Tongue (tissue), 2 donors: Measurements from ENCODE around the gene ACAP1. TPM values are rescaled to one million over a fixed set of nuclear protein-coding genes. Genes with fewer than 3 reads are reported as not detected.
A peak's percentile ranks its signal among the peaks of the same experiment; 100 is the strongest.

ENCODE experiments used
- DNase-seq: peaks from one replicate; pipeline ENCODE4 v3.0.0-alpha.2; 2015
- total RNA-seq: library from RNA; depleted of rRNA; stranded (reverse); fragments of >200 nt; gene quantifications from one replicate; pipeline ENCODE4 v1.2.3, GENCODE V29; 2014

The ACAP1 gene
- total RNA-seq, 1 donor from 2014 or later = 1.7 TPM

DNA sequence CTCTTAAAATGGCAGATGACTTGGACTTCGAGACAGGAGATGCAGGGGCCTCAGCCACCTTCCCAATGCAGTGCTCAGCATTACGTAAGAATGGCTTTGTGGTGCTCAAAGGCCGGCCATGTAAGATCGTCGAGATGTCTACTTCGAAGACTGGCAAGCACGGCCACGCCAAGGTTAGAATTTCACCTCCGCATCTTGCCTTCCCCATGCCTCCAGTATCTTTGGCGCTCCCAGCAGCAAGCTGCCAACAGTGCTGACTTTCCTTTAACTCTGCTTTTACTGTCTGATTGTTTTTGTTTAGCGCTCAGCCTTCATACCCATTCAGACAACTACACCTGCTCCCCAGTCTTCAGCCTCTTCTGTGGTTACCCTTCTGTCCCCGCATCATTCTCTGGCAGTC, 26.7 kb upstream of the ACAP1 start:
- DNase-seq = no peak

DNA sequence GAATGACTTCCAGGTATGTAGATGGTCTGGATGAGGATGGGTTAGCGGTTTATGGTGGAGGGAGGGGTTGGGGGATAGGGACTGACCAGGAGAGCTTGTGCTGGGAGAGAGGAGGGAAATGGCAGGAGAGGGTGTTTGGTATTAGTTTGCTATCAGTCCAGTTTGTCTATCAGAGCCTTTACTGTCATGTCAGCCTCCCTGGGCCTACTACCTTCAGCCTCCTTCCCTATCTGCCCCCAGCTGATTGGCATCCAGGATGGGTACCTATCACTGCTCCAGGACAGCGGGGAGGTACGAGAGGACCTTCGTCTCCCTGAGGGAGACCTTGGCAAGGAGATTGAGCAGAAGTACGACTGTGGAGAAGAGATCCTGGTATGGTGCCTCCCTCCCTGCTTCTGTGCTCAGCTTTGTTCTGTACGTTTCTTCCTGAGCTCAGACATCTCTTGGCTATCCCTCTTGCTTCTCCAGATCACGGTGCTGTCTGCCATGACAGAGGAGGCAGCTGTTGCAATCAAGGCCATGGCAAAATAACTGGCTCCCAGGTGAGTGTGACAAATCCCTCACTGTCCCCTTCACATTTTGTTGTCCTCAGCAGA, 25.1 kb upstream of the ACAP1 start:
- no peak for DNase-seq

GRCh38 chr17:7312432-7313087, 23.8 kb upstream of the ACAP1 start:
- no peak for DNase-seq

DNA sequence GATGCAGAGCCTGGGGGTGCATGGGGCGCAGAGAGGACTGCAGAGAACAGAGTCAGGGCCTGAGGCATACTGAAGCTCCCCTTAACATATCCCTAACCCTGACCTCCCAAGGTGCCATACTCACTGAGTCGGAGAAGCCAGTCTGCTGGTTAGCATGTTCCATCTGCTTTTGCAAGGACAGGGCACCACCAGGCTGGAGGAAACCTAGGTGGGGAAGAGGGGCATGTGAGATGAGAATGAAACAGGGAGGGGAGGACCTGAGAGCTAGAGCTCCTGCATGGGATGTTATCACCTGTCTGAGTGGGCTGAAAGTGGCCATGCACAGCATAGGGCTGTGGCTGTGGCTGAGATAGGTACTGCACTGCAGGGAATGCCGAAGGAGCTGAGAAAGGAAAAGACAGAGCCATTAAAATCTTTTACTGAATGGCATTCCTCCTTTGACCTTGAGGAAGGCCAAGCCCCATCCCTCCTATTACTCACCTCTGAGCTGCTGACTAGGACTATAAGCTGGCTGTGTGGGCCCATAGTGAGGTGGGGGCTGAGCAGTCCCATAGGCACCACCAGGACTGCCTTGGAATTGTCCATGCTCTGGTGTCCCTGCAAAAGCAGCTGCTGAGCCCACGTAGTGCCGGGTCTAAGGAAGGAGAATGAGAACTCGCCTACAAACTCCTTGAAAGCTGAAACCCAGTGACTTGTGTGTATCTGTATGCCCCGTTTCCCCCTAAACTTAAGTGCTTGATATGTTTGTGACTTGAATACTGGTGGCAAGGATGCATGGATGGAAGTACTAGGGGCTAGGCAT, 23.0 kb upstream of the ACAP1 start:
- no peak for DNase-seq

- no peak for DNase-seq
Measured at GRCh38 chr17:7313890-7314718, 22.2 kb upstream of the ACAP1 start.

DNA sequence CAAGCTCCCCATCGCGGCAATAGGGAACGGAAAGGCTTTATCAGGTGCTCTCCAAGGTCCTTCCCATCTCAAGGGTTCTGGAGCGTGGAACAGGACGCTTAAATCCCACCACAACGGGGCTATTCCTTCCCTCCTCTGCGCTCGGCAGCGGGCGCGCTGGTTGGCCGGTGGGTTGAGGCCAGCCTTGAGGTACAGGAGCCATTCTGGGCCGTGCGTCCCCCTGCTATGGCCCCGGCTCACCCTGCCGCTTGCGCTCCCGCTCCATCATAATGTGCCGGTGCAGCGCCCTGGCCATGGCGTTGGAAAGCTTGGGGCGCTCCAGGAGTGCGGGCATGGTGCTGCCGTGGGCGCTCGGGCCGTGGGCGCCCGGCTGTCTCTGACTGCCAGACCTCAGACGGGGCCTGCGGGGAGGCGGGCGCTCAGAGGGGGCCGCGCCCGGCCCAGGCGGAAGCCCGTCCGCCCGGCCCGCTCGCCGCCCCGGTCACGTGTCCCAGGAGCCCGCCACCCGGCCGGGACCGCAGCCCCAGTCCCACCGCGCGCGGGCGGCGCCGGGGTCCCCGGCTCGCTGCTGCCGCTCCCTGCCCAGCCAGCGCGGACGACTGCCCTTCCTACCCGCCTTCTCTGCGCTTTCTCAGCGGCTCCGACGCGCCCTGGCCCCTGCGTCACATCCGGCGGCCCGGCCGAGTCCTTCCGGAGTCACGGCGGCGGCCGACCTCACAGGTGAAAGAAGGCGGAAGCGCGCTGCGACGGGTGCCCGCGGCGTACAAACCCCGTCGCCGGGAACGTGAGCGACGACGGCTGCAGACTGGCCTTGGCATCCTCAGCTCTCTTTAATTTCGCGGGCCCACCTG, 21.4 kb upstream of the ACAP1 start, which contains the start of gene GPS2:
TSS of gene GPS2 (minus strand) at position 642 of the 851 bp plus-strand sequence. CDS start at position 334, 308 bp downstream.
- DNase-seq = peak; percentile 94

GRCh38 chr17:7315570-7316235, 20.6 kb upstream of the ACAP1 start:
- no peak for DNase-seq

DNA sequence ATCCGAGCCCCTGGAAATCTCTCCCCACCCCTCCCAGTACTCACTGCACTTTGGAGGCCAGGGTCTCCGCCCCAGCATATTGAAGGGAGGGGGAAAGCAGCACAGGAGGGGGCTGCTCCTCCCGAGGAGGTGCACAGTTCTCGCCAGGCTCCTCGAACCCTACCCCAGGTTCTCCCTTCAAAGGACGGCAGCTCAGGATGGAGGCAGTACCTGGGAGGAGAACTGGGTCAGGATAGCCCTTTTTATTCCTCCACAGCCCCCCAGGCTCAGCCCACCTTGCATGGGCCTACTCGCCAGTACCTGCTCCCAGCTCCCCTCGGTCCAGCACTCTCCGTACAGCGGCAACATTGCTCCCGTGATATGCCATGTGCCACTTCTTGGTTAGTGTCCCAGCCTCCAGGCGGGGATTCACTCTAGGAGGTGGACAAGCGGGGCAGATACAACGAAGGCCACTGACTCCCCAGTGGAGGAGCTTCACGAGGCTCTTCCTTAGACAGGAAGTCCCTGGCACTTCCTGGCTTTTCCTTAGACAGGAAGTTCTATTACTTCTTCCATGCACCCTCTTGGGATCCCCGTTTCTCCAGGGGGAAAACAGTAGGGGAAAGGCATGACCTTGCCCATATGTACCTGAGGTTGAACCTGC, 19.0 kb upstream of the ACAP1 start:
- DNase-seq = no peak

DNA sequence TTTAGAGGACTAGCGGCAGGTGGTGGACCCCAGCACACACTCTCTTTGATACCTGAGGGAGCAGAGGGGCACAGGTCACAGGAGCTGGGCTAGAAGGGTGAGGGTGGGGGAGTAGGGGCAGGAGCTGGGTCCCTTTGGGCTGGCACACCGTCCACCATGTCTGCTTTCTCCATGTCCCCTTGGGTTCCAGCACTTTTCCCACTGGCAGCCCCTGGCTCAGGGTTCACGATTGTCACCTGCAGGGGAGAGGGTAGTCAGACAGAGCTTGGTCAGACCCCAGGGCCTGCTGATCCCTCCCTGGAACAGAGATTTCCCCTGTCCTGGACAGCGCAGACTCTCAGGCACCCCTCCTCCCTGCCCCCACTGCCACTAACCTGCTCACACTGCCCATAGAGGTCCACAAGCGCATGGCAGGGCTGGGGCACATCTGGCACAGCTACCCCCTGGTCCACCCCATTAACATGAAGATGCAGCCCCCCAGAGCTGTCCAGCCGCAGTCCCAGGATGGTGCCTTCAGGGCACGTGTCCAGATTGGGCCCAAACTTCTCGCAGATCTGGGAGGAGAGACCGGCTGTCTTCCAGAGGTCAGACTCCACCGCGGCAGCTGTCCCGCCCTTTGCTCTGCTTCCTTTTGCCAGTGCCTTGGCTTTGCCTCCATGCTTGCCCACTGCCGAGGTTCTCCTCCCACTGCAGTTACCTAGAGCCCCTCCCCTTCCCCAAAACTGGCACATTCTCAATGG, 18.0 kb upstream of the ACAP1 start:
- no peak for DNase-seq

- DNase-seq = no peak
Measured at GRCh38 chr17:7321466-7321865, 14.9 kb upstream of the ACAP1 start.

DNA sequence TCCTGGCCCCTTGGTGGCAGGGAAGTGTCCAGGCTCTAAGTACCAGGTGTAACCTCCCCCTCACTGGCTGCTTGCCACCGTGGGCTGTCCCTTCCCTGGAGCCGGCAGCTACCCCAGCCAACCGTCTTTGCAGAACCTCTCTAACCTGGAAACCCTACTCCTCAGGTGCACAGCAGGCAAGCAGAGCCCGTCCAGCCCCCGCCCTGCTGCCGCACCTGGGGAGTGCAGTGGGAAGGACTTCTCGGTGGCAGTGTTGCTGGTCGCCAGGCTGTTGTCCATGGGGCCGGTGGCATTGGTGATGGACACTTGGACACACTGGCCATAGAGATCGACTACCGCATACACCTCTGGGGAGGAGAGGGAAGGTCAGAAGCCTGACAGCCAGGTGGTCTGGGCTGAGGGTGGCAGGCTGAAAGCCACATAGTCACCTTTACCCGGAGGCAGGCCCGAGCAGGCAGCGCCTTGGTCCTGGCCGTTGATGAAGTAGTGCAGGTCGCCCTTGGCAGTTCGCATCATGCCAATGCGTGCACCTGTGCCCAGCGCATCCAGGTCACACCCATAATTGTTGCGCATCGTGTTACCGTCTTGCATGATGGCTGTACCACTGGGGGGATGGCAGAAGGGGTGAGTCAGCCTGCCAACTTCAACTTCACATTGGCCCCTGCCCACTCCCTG, 13.7 kb upstream of the ACAP1 start:
- no peak for DNase-seq

DNA sequence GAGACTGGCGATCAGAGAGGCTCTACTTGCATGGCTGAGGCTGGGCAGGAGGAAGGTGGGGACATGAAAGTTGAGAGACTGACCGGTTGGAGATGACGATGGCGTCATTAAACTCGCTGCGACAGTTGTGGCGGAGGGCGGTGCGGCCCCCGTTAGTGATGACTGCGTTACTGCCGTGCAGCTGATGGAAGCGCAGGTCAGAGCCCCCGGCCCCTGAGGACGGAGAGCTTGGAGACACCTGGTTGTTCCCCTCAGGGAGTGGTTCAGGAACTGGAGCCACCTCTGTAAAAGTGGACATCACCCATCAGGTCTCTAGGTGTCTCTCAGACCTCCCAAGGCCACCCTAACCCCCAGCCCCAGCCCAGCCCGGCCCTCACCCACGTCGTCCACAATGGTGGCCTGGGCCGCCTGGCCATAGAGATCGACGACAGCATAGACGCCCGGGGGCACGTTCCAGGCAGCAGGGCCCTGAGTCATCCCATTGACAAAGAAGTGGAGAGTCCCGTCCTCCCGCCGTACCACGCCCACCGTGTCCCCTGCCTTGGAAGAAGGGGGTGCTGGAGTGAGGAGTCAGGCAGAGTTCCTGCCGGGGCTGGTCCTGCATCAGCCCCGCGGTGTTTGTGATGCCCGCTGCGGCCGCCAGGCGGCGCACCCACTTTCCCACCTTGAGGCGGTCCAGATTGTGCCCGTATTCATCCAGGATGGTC, 12.4 kb upstream of the ACAP1 start:
- peak; percentile 52 for DNase-seq

DNA sequence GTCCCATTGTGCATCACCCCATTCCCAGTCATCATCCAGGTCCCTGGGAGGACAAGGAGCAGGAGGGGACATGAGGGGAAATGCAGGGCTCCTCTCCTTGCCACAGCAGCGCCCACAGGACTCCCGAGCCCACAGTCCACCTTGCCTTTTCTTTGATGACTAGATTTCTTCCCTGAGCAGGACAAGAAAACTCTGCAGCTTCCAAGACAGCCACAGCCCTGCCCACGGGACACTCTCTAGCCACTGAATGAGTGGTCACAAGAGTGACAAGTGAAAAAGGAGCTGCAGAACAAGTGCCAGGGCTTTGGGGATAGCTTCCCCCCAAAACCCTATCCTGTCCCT, 11.9 kb upstream of the ACAP1 start:
- no peak for DNase-seq

DNA sequence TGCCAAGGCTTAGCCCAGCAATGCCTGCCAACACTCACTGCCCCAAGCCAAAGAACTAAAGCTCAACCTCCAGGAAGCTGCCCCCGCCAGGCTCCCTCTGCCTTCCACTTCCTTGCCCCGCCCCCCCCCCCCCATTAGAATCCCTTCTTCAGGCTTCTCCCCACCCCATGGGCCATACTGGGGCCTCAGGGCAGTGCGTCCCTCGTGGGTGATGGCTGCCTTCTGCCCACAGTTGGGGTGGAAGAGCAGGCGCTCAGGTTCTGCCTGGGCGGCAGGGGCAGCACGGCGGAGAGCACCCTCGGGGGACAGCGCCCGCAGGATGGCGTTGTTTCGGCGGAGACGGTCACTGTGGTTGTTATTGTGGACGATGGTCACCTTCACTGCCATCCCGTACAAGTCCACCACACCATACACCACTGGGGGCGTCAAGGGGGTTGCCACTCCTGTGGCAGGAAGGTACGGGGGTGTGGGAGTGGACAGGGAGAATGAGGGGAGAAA, 11.2 kb upstream of the ACAP1 start:
- no peak for DNase-seq

GRCh38 chr17:7326186-7326585, 10.1 kb upstream of the ACAP1 start:
- no peak for DNase-seq

DNA sequence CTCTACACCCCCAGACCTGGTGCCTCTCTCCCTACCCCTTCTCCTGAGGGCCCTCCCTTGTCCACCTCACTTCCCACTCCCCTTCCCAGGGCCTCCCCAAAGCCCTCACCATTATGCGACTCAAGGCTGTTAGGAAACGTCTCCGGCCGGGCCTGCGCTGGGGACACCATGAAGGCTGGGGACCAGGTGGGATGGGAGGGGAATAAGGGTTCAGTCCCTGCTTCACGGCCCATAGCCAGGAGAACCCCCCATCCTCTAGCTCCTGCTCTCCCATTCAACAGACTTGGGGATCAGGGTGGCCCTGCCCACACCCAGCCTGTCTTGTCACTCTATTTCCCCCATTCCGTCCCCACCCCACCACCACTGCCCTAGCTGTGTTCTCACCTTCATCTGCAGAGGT, 9.3 kb upstream of the ACAP1 start:
- DNase-seq = no peak

DNA sequence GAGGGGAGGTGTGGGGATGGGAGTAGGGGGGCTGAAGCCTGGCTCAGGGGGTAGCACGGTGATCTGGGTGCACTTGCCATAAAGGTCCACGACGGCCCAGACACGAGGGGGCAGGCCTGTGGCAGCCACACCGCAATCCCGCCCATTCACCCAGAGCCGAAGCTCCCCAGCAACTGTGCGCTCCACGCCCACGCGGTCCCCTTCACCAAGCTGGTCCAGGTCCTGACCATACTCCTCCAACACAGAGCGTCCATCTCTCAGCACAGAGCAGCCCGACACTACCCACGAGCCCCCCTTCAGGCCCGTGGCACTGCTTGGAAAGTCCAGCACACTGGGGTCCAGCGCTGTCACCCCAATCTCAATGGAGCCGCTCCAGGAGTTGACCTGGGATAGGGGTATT, 8.8 kb upstream of the ACAP1 start:
- DNase-seq = no peak

DNA sequence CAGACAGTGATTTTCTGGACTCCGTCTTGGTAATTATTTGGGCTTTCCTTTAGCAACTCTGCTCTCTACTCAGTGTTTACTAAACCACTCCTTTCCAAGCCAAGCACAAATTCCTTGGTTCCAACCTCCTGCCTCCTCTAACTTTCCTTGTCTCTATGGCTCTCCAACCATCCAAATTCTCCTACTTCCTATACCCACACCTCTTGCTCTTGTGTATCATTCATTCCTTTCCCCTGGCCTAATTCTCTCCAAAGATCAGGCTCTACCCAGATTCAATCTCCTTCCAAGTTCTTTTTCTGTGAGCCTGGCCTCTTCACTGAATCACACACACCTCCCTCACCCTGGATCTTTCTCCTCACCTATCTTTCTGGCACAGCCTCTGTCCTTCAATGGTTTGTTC, 8.3 kb upstream of the ACAP1 start:
- no peak for DNase-seq
